Measurements from ENCODE around the gene CDK5R2.

Gene CDK5R2

GRCh38 chr2:218962859-218963492 lies 3.5 kb downstream of the CDK5R2 start:
- no peak for DNase-seq

GRCh38 chr2:218963601-218964000 lies 4.1 kb downstream of the CDK5R2 start:
- DNase-seq, result no peak

- DNase-seq, result no peak
Measured at GRCh38 chr2:218964041-218964771, 4.7 kb downstream of the CDK5R2 start.

- DNase-seq, result no peak
Measured at GRCh38 chr2:218970894-218971293, 11.4 kb downstream of the CDK5R2 start.

GRCh38 chr2:218975060-218975777 lies 15.8 kb downstream of the CDK5R2 start:
- DNase-seq, result no peak

- peak; percentile 31 to 73 for DNase-seq
Measured at GRCh38 chr2:218979846-218980734, 20.6 kb downstream of the CDK5R2 start.

- DNase-seq, result no peak
Measured at GRCh38 chr2:218980735-218981389, 21.4 kb downstream of the CDK5R2 start.

GRCh38 chr2:218981390-218981880 lies 22.0 kb downstream of the CDK5R2 start:
- no peak for DNase-seq

GRCh38 chr2:218981881-218982585 lies 22.6 kb downstream of the CDK5R2 start:
- DNase-seq, result no peak

- DNase-seq, result no peak
Measured at GRCh38 chr2:218982586-218983262, 23.3 kb downstream of the CDK5R2 start.

GRCh38 chr2:218983263-218983933 lies 23.9 kb downstream of the CDK5R2 start:
- DNase-seq, result no peak

- DNase-seq, result no peak
Measured at GRCh38 chr2:218983934-218984238, 24.4 kb downstream of the CDK5R2 start.

- no peak for DNase-seq
Measured at GRCh38 chr2:218984239-218985020, 25.0 kb downstream of the CDK5R2 start.

- DNase-seq, result no peak
Measured at GRCh38 chr2:218985021-218985324, 25.5 kb downstream of the CDK5R2 start, which contains the start of gene FEV. Gene FEV (minus strand): TSS chr2:218985184. CDS start chr2:218985075, 109 bp downstream.

- DNase-seq, result no peak
Measured at GRCh38 chr2:218985325-218986091, 26.0 kb downstream of the CDK5R2 start.

- no peak for DNase-seq
Measured at GRCh38 chr2:218986148-218986761, 26.8 kb downstream of the CDK5R2 start.

GRCh38 chr2:218988164-218988563 lies 28.7 kb downstream of the CDK5R2 start:
- DNase-seq, result no peak

GRCh38 chr2:218988650-218989049 lies 29.2 kb downstream of the CDK5R2 start:
- DNase-seq, result no peak
